Endothelial cell of umbilical vein (primary cell): ENCODE results near the gene CEBPA. TPM values are rescaled to one million over a fixed set of nuclear protein-coding genes. Genes with fewer than 3 reads are reported as not detected.

Experiments
- BruUV-seq: library from RNA; stranded (reverse); fragments of 400-500 nt; replicated peaks from 2 replicates; lab custom pipeline; 2021; lab: Mats Ljungman, UMichigan
- CTCF ChIA-PET: fragments of 300-600, 350-600 bp; sonication (Branson Sonifier 250); formaldehyde crosslinking; loops from one replicate; lab custom pipeline; 2021; ENCODE audit warnings: antibody characterized with exemption, inconsistent platforms; lab: Charles Lee
- POLR2A ChIA-PET: fragments of 300-600, 350-600 bp; sonication (Branson Sonifier 250); formaldehyde crosslinking; loops from one replicate; lab custom pipeline; 2021; ENCODE audit warnings: antibody characterized with exemption, inconsistent platforms; lab: Charles Lee
- DNase-seq: peaks from one replicate; pipeline ENCODE4 v3.0.0-alpha.2; 2011; ENCODE audit warnings: low read depth, low spot score
- FAIRE-seq: peaks from 2 replicates; lab custom pipeline; 2011; peaks lifted over from hg19 to GRCh38; lab: Jason Lieb, UNC
- H2AFZ ChIP-seq: 2 replicates; pipeline ENCODE4 v1.6.0; 2012; ENCODE audit warnings: low read depth, low read length, control low read depth, inconsistent platforms
- H3K27ac ChIP-seq: 2 replicates; pipeline ENCODE4 v1.5.1; 2011; ENCODE audit warnings: low read depth, mild to moderate bottlenecking, control low read depth, low read length, moderate library complexity; ENCODE audit not compliant: insufficient read depth
- H3K27me3 ChIP-seq, 2 experiments: 2 replicates each; pipeline versions ENCODE4 v1.6.0 to v1.6.1; 2011; ENCODE audit warnings: low read length in 2 of 2, mixed read lengths in 1 of 2; ENCODE audit not compliant: control insufficient read depth in 2 of 2, insufficient read depth in 2 of 2
- H3K36me3 ChIP-seq, 2 experiments: 2 replicates in 1 of 2; 3 replicates in 1 of 2; pipeline ENCODE4 v1.5.1; 2011; ENCODE audit warnings: low read length in 2 of 2, mild to moderate bottlenecking in 1 of 2, moderate library complexity in 1 of 2; ENCODE audit not compliant: control insufficient read depth in 2 of 2, insufficient read depth in 2 of 2; ENCODE audit errors: extremely low read depth in 1 of 2
- H3K4me1 ChIP-seq: 3 replicates; pipeline ENCODE4 v1.5.1; 2011; ENCODE audit warnings: mild to moderate bottlenecking, low read length; ENCODE audit not compliant: control insufficient read depth, insufficient read depth; ENCODE audit errors: extremely low read depth
- H3K4me2 ChIP-seq: 2 replicates; pipeline ENCODE4 v1.6.1; 2011; ENCODE audit warnings: low read length, control low read depth, mixed read lengths; ENCODE audit not compliant: insufficient read depth
- H3K4me3 ChIP-seq, 3 experiments: fragments of 200-600 bp in 1 of 3; sonication (generic), shearing (Covaris generic) in 1 of 3; replicated peaks in 1 of 3; 2 replicates each; pipeline ENCODE4 v1.5.1; 2011 to 2016; ENCODE audit warnings: control low read depth in 3 of 3, low read length in 3 of 3, mild to moderate bottlenecking in 2 of 3, inconsistent platforms in 1 of 3, low read depth in 1 of 3, moderate library complexity in 1 of 3; ENCODE audit not compliant: insufficient read depth in 1 of 3
- H3K79me2 ChIP-seq: 2 replicates; pipeline ENCODE4 v1.6.0; 2012; ENCODE audit warnings: low read length, inconsistent platforms; ENCODE audit not compliant: control insufficient read depth, insufficient read depth
- H3K9ac ChIP-seq: replicated peaks from 2 replicates; pipeline ENCODE3; 2011; ENCODE audit warnings: low read length, control low read depth; ENCODE audit not compliant: insufficient read depth; ENCODE audit errors: extremely low read depth
- H3K9me1 ChIP-seq: replicated peaks from 3 replicates; pipeline ENCODE4 v1.6.0; 2011; ENCODE audit warnings: mild to moderate bottlenecking, low read length; ENCODE audit not compliant: control insufficient read depth, insufficient read depth; ENCODE audit errors: extremely low read depth
- H3K9me3 ChIP-seq: replicated peaks from 2 replicates; pipeline ENCODE4 v1.5.1; 2012; ENCODE audit warnings: low read length, inconsistent platforms; ENCODE audit not compliant: control insufficient read depth, insufficient read depth
- H4K20me1 ChIP-seq: replicated peaks from 2 replicates; pipeline ENCODE3; 2011; ENCODE audit warnings: mild to moderate bottlenecking, low read length; ENCODE audit not compliant: control insufficient read depth, insufficient read depth; ENCODE audit errors: extremely low read depth
- CTCF ChIP-seq, 2 donors: IDR thresholded peaks; 1 replicate in 1 of 2; 2 replicates in 1 of 2; pipeline ENCODE4 v1.5.1; 2011; ENCODE audit warnings: low read length in 2 of 2, mild to moderate bottlenecking in 2 of 2, moderate library complexity in 2 of 2, control low read depth in 1 of 2, inconsistent platforms in 1 of 2, low read depth in 1 of 2; ENCODE audit not compliant: insufficient read depth in 1 of 2; ENCODE audit errors: extremely low read depth in 1 of 2
- EZH2 ChIP-seq: IDR thresholded peaks from 2 replicates; pipeline ENCODE4 v1.6.1; 2012; ENCODE audit warnings: borderline replicate concordance, low read depth, mild to moderate bottlenecking, moderate library complexity, low read length, inconsistent platforms; ENCODE audit not compliant: severe bottlenecking
- FOS ChIP-seq: IDR thresholded peaks from 2 replicates; pipeline ENCODE4 v1.6.1; 2011; ENCODE audit warnings: mild to moderate bottlenecking, low read length, moderate library complexity, borderline replicate concordance; ENCODE audit not compliant: insufficient read depth
- GATA2 ChIP-seq: IDR thresholded peaks from 2 replicates; pipeline ENCODE4 v1.7.0; 2011; ENCODE audit warnings: low read depth, mild to moderate bottlenecking, moderate library complexity, mixed read lengths, low read length; ENCODE audit not compliant: insufficient read length, insufficient read depth
- JUN ChIP-seq: IDR thresholded peaks from 2 replicates; pipeline ENCODE4 v1.6.1; 2011; ENCODE audit warnings: borderline replicate concordance, low read depth; ENCODE audit not compliant: insufficient read length, insufficient read depth
- MYC ChIP-seq: IDR thresholded peaks from one replicate; pipeline ENCODE4 v1.6.1; 2011; ENCODE audit warnings: mild to moderate bottlenecking, low read depth, low read length
- POLR2A ChIP-seq: IDR thresholded peaks from 2 replicates; pipeline ENCODE4 v1.6.1; 2012; ENCODE audit warnings: low read depth, mild to moderate bottlenecking, control low read depth, low read length
- POLR2AphosphoS5 ChIP-seq: IDR thresholded peaks from 2 replicates; pipeline ENCODE4 v1.6.1; 2012; ENCODE audit warnings: low read depth, mild to moderate bottlenecking, control low read depth, low read length, moderate library complexity; ENCODE audit not compliant: insufficient read depth
- dilution Hi-C: fragments of 300-500 bp; cut with MboI; formaldehyde crosslinking; loops from one replicate; pipeline ENCODE4 v1.15.0; 2019; ENCODE audit warnings: low sequenced_read_pairs; ENCODE audit not compliant: extremely low pct_ligation_motif_present
- intact Hi-C: fragments of 100-400 bp; cut with micrococcal nuclease; formaldehyde crosslinking; loops from one replicate; pipeline ENCODE4 v1.10.0; 2022
- polyA plus RNA-seq, 4 experiments: library from polyadenylated mRNA; depleted of rRNA in 3 of 4; stranded (reverse) in 3 of 4; unstranded in 1 of 4; fragments of >200 nt; gene quantifications; 2 replicates each; pipeline versions ENCODE4 v1.2.1 to v1.2.3, GENCODE V29; 2011 to 2012; ENCODE audit warnings: missing spikeins in 1 of 4
- total RNA-seq: library from RNA; stranded (reverse); gene quantifications from 2 replicates; pipeline ENCODE4 v1.2.3, GENCODE V29; 2021
- TF ChIP-seq, protein P1 (sequence below): IDR thresholded peaks from 2 replicates; pipeline ENCODE4 v1.6.1; 2011; ENCODE audit not compliant: insufficient read depth, insufficient read length

The CEBPA gene
- total and polyA plus RNA-seq, 2 donors (not counting 3 experiments of a cell fraction or from before 2014, with no cell fraction given), result 0.06 TPM; not detected in 1

GRCh38 chr19:33285441-33285927 is 16.9 kb downstream of the CEBPA start:
- no peaks in the 10 kb centered on the region for H3K36me3 ChIP-seq
- TF ChIP-seq CTCF (IDR thresholded peaks at IDR 0.05; ENCODE audit: extremely low read depth in 1 of 2, insufficient read depth in 1 of 2, low read depth in 1 of 2, low read length in 2 of 2) (no peak), POLR2A (no peak), POLR2AphosphoS5 (no peak), JUN (no peak), GATA2 (no peak), FOS (no peak), EZH2 (no peak), MYC (no peak)
- TF ChIP-seq, protein P1, sequence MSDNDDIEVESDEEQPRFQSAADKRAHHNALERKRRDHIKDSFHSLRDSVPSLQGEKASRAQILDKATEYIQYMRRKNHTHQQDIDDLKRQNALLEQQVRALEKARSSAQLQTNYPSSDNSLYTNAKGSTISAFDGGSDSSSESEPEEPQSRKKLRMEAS, result no peak
- H3K9me1 ChIP-seq, result no peaks in the 10 kb centered on the region
- DNase-seq (no peak), FAIRE-seq (no peak)
- H3K9ac ChIP-seq, result no peak overlapping the region
- intact Hi-C loops, result no loop called here
- ChIA-PET POLR2A (no interaction called here), CTCF (interaction anchor here (1.5 kb wide), 1 partner anchor 10 kb away, joined by 8 read pairs; no protein-coding TSS in a partner anchor)
- no peaks in the 10 kb centered on the region for H3K9me3 ChIP-seq
- H3K4me2 ChIP-seq, result no peak overlapping the region
- BruUV-seq, result no TSS peak
- H2AFZ ChIP-seq, result no peak overlapping the region
- dilution Hi-C loops, result no loop called here
- H3K79me2 ChIP-seq, result no peaks in the 10 kb centered on the region
- no peak overlapping the region for H3K27ac ChIP-seq
- H3K4me1 ChIP-seq, result no peaks in the 10 kb centered on the region
- peaks cover 0 to 6% of the 10 kb centered on the region in 2 experiments for H3K27me3 ChIP-seq
- no peaks in the 10 kb centered on the region for H4K20me1 ChIP-seq
- no peak overlapping the region for H3K4me3 ChIP-seq
